ENCODE measurements around the gene SLC27A2. TPM values are rescaled to one million over a fixed set of nuclear protein-coding genes. Genes with fewer than 3 reads are reported as not detected.

Gene SLC27A2
- total RNA-seq, 1 experiment from 2014 or later = 8.1 TPM

DNA sequence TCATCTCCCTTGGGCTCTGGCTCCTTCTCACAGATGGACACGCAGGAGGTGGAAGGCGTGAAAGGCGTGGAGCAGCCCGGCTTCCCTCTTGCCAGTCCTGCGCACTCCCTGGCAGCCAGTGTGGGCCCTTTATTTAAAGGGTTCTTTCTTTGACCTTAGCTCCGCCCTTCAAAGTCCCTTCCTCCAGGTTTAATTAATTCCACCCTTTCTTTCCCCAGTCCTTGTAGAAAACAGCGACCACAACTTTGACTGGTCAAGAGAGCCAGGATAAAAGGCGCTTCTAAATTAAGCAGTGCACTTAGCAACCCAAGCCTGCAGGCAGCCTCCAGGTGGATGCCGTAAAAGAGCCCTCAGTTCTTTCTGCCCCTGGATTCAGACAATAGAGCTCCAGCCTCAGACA, 83.6 kb downstream of the SLC27A2 start, which contains the start of gene HDC:
HDC (minus strand) TSS at position 107 of the 400 bp plus-strand sequence; CDS start at position 4, 103 bp downstream.
- TF ChIP-seq EZH2 (IDR thresholded peaks at IDR 0.05; ENCODE audit: low read length, unreplicated experiment) = no peak
- no peak for TF ChIP-seq CTCF (conservative IDR thresholded peaks at IDR 0.05; ENCODE audit: low read depth, low read length)
- no peak for TF ChIP-seq EZH2phosphoT487 (IDR thresholded peaks at IDR 0.05; ENCODE audit: borderline replicate concordance, low read length)
- Histone ChIP-seq H3K9me2 (replicated peaks; ENCODE audit: low read length) (no peaks in the 10 kb centered on the region), H3F3A (ENCODE audit: low read length, unreplicated experiment) (no peaks in the 10 kb centered on the region), H4K20me1 (ENCODE audit: low read length) (no peaks in the 10 kb centered on the region), H3K4me1 (ENCODE audit: insufficient read depth, low read length) (no peaks in the 10 kb centered on the region), H3K27me3 (ENCODE audit: low read length) (no peaks in the 10 kb centered on the region), H3K9ac (ENCODE audit: low read length) (no peak within 1 kb of the TSS), H3K79me2 (ENCODE audit: low read length) (no peaks in the 10 kb centered on the region), H3K36me3 (ENCODE audit: low read depth, low read length) (no peaks in the 10 kb centered on the region), H3K4me2 (ENCODE audit: low read length) (no peak within 1 kb of the TSS), H3K27ac (ENCODE audit: low read length) (no peak within 1 kb of the TSS), H3K4me3 (ENCODE audit: low read length) (no peak within 1 kb of the TSS), H2AFZ (ENCODE audit: low read length) (no peak within 1 kb of the TSS), H3K9me3 (ENCODE audit: low read length) (no peaks in the 10 kb centered on the region)
- intact Hi-C loops (cut with micrococcal nuclease) = no loop called here
- DNase-seq (no peak), ATAC-seq (no peak)
- CTCF ChIA-PET = no interaction called here
- no TSS peak for BruUV-seq (replicated peaks)
- POLR2A ChIA-PET (ENCODE audit: unreplicated experiment) = no interaction called here

GRCh38 chr15:50267577-50267976, 85.6 kb downstream of the SLC27A2 start:
- H4K20me1 ChIP-seq (ENCODE audit: low read length) = no peaks in the 10 kb centered on the region
- DNase-seq (no peak), ATAC-seq (no peak)
- no peaks in the 10 kb centered on the region for H3K9me2 ChIP-seq (replicated peaks; ENCODE audit: low read length)
- no peaks in the 10 kb centered on the region for H3K4me1 ChIP-seq (ENCODE audit: insufficient read depth, low read length)
- no peak overlapping the region for H3K4me3 ChIP-seq (ENCODE audit: low read length)
- H3K27ac ChIP-seq (ENCODE audit: low read length) = no peak overlapping the region
- H3F3A ChIP-seq (ENCODE audit: low read length, unreplicated experiment) = no peaks in the 10 kb centered on the region
- no peaks in the 10 kb centered on the region for H3K79me2 ChIP-seq (ENCODE audit: low read length)
- H3K4me2 ChIP-seq (ENCODE audit: low read length) = no peak overlapping the region
- intact Hi-C loops (cut with micrococcal nuclease) = no loop called here
- TF ChIP-seq CTCF (conservative IDR thresholded peaks at IDR 0.05; ENCODE audit: low read depth, low read length) (no peak), EZH2phosphoT487 (IDR thresholded peaks at IDR 0.05; ENCODE audit: borderline replicate concordance, low read length) (no peak), EZH2 (IDR thresholded peaks at IDR 0.05; ENCODE audit: low read length, unreplicated experiment) (no peak)
- no peak overlapping the region for H2AFZ ChIP-seq (ENCODE audit: low read length)
- H3K36me3 ChIP-seq (ENCODE audit: low read depth, low read length) = no peaks in the 10 kb centered on the region
- H3K9me3 ChIP-seq (ENCODE audit: low read length) = no peaks in the 10 kb centered on the region
- no peaks in the 10 kb centered on the region for H3K27me3 ChIP-seq (ENCODE audit: low read length)
- no TSS peak for BruUV-seq (replicated peaks)
- H3K9ac ChIP-seq (ENCODE audit: low read length) = no peak overlapping the region
- ChIA-PET POLR2A (ENCODE audit: unreplicated experiment) (no interaction called here), CTCF (no interaction called here)

DNA sequence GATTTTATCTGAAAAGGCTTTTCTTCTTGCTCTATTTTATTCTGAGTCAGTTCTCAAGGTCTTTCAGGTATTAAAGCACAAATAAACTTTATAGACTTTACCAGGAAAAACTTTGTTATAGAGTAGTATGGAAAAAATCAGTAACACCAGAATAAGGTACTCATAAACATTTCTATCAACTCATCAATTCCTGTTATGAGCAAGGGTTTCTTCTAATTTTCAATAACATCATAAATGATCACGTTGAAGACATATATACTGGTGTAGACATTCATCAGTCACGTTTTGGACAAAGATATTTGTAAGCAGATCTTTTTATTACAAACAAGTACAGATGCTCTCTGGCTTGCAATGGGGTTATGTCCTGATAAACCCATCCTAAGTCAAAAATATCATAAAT, 93.1 kb downstream of the SLC27A2 start:
- no peaks in the 10 kb centered on the region for H3K36me3 ChIP-seq (ENCODE audit: low read depth, low read length)
- TF ChIP-seq CTCF (conservative IDR thresholded peaks at IDR 0.05; ENCODE audit: low read depth, low read length) = no peak
- no peak for TF ChIP-seq EZH2phosphoT487 (IDR thresholded peaks at IDR 0.05; ENCODE audit: borderline replicate concordance, low read length)
- no peak for TF ChIP-seq EZH2 (IDR thresholded peaks at IDR 0.05; ENCODE audit: low read length, unreplicated experiment)
- no peaks in the 10 kb centered on the region for H3K27me3 ChIP-seq (ENCODE audit: low read length)
- H3K4me2 ChIP-seq (ENCODE audit: low read length) = no peak overlapping the region
- H3K4me1 ChIP-seq (ENCODE audit: insufficient read depth, low read length) = no peaks in the 10 kb centered on the region
- H3K79me2 ChIP-seq (ENCODE audit: low read length) = no peaks in the 10 kb centered on the region
- no peaks in the 10 kb centered on the region for H3F3A ChIP-seq (ENCODE audit: low read length, unreplicated experiment)
- CTCF ChIA-PET = no interaction called here
- POLR2A ChIA-PET (ENCODE audit: unreplicated experiment) = no interaction called here
- H3K9ac ChIP-seq (ENCODE audit: low read length) = no peak overlapping the region
- no peak overlapping the region for H3K4me3 ChIP-seq (ENCODE audit: low read length)
- H3K27ac ChIP-seq (ENCODE audit: low read length) = no peak overlapping the region
- no peaks in the 10 kb centered on the region for H4K20me1 ChIP-seq (ENCODE audit: low read length)
- no peak overlapping the region for H2AFZ ChIP-seq (ENCODE audit: low read length)
- intact Hi-C loops (cut with micrococcal nuclease) = no loop called here
- DNase-seq (no peak), ATAC-seq (no peak)
- no TSS peak for BruUV-seq (replicated peaks)
- H3K9me2 ChIP-seq (replicated peaks; ENCODE audit: low read length) = no peaks in the 10 kb centered on the region
- no peaks in the 10 kb centered on the region for H3K9me3 ChIP-seq (ENCODE audit: low read length)

Measured in PC-3 (cell line).